WTC11 (cell line): ENCODE data around the gene TOP2A. TPM values are rescaled to one million over a fixed set of nuclear protein-coding genes. Genes with fewer than 3 reads are reported as not detected.

Experiments used
- ATAC-seq: fragments of 200-7000 bp; cut with Tn5 transposase; 2 replicates; pipeline ENCODE4 v1.10.0; 2021; ENCODE audit warnings: mild to moderate bottlenecking, moderate library complexity
- CTCF ChIA-PET: fragments of 300-600 bp; sonication (Branson Sonifier 250); formaldehyde crosslinking; loops from one replicate; lab custom pipeline; 2021; ENCODE audit warnings: antibody characterized with exemption; lab: Charles Lee
- POLR2A ChIA-PET: fragments of 350-600 bp; sonication (Branson Sonifier 250); formaldehyde crosslinking; loops from one replicate; lab custom pipeline; 2021; ENCODE audit warnings: antibody characterized with exemption; lab: Charles Lee
- DNase-seq: peaks from one replicate; pipeline ENCODE4 v3.0.0; 2021; ENCODE audit warnings: low spot score
- H3K27ac Mint-ChIP-seq: 2 replicates; pipeline ENCODE4 v1.8.0; 2021; ENCODE audit warnings: mixed read lengths
- H3K27me3 Mint-ChIP-seq: 2 replicates; pipeline ENCODE4 v1.8.0; 2021; ENCODE audit warnings: low read depth, mild to moderate bottlenecking, moderate library complexity, mixed read lengths
- H3K36me3 Mint-ChIP-seq: 2 replicates; pipeline ENCODE4 v1.8.0; 2021; ENCODE audit warnings: mixed read lengths
- H3K4me1 Mint-ChIP-seq: 2 replicates; pipeline ENCODE4 v1.8.0; 2022; ENCODE audit warnings: mixed read lengths
- H3K4me3 Mint-ChIP-seq: 2 replicates; pipeline ENCODE4 v1.8.0; 2021; ENCODE audit warnings: mild to moderate bottlenecking, moderate library complexity, mixed read lengths
- H3K9me3 Mint-ChIP-seq: 2 replicates; pipeline ENCODE4 v1.8.0; 2021; ENCODE audit warnings: mixed read lengths
- CREM ChIP-seq: sonication (generic); formaldehyde crosslinking; IDR thresholded peaks from 2 replicates; pipeline ENCODE4 v1.8.1; 2022; ENCODE audit warnings: mild to moderate bottlenecking, missing genetic modification reagents, moderate library complexity
- EMX1 ChIP-seq: fragments of 250-450 bp; sonication (Bioruptor Pico); IDR thresholded peaks from 2 replicates; pipeline ENCODE4 v1.8.0; 2021; ENCODE audit warnings: mild to moderate bottlenecking
- ERG ChIP-seq: fragments of 250-450 bp; sonication (Bioruptor Pico); IDR thresholded peaks from 2 replicates; pipeline ENCODE4 v1.8.0; 2021; ENCODE audit warnings: mild to moderate bottlenecking
- MAX ChIP-seq: sonication (generic); formaldehyde crosslinking; IDR thresholded peaks from 2 replicates; pipeline ENCODE4 v1.8.0; 2022; ENCODE audit warnings: mild to moderate bottlenecking, missing genetic modification reagents
- MXD4 ChIP-seq: fragments of 250-450 bp; sonication (Bioruptor Pico); IDR thresholded peaks from 2 replicates; pipeline ENCODE4 v1.8.0; 2021; ENCODE audit warnings: mild to moderate bottlenecking, moderate library complexity, borderline replicate concordance
- NFYB ChIP-seq: sonication (generic); formaldehyde crosslinking; conservative IDR thresholded peaks from 2 replicates; pipeline ENCODE4 v1.8.0; 2022; ENCODE audit warnings: low read depth, missing genetic modification reagents
- SMAD4 ChIP-seq: sonication (generic); formaldehyde crosslinking; IDR thresholded peaks from 2 replicates; pipeline ENCODE4 v1.8.0; 2022; ENCODE audit warnings: mild to moderate bottlenecking, missing genetic modification reagents
- SP1 ChIP-seq: sonication (generic); formaldehyde crosslinking; conservative IDR thresholded peaks from 2 replicates; pipeline ENCODE4 v1.8.1; 2022; ENCODE audit warnings: missing genetic modification reagents
- ZBTB21 ChIP-seq: sonication (generic); formaldehyde crosslinking; IDR thresholded peaks from 2 replicates; pipeline ENCODE4 v1.8.1; 2023; ENCODE audit warnings: mild to moderate bottlenecking, missing genetic modification reagents, borderline replicate concordance
- ZNF317 ChIP-seq: sonication (generic); formaldehyde crosslinking; IDR thresholded peaks from 2 replicates; pipeline ENCODE4 v1.8.1; 2023; ENCODE audit warnings: low read depth, mild to moderate bottlenecking, moderate library complexity, missing genetic modification reagents, borderline replicate concordance
- ZNF416 ChIP-seq: fragments of 250-450 bp; sonication (Bioruptor Pico); IDR thresholded peaks from 2 replicates; pipeline ENCODE4 v1.9.0; 2021; ENCODE audit warnings: mild to moderate bottlenecking, inconsistent platforms
- ZNF512 ChIP-seq: sonication (generic); formaldehyde crosslinking; IDR thresholded peaks from 2 replicates; pipeline ENCODE4 v1.8.1; 2022; ENCODE audit warnings: missing genetic modification reagents, borderline replicate concordance
- total RNA-seq: library from RNA; stranded (reverse); gene quantifications from 3 replicates; pipeline ENCODE4 v1.2.3, GENCODE V29; 2021
- TF ChIP-seq, protein P1 (sequence below): sonication (generic); formaldehyde crosslinking; IDR thresholded peaks from 2 replicates; pipeline ENCODE4 v1.8.0; 2022; ENCODE audit warnings: mild to moderate bottlenecking, missing genetic modification reagents
- TF ChIP-seq, protein P2 (sequence below): sonication (generic); formaldehyde crosslinking; IDR thresholded peaks from 2 replicates; pipeline ENCODE4 v1.8.1; 2022; ENCODE audit warnings: low read depth, mild to moderate bottlenecking, moderate library complexity, missing genetic modification reagents, borderline replicate concordance
- TF ChIP-seq, protein P3 (sequence below): sonication (generic); formaldehyde crosslinking; IDR thresholded peaks from 2 replicates; pipeline ENCODE4 v1.8.1; 2022; ENCODE audit warnings: mild to moderate bottlenecking, moderate library complexity, missing genetic modification reagents
- TF ChIP-seq, protein P4 (sequence below): sonication (generic); formaldehyde crosslinking; IDR thresholded peaks from 2 replicates; pipeline ENCODE4 v1.8.1; 2023; ENCODE audit warnings: mild to moderate bottlenecking, missing genetic modification reagents, borderline replicate concordance
- TF ChIP-seq, protein P5 (sequence below): sonication (generic); formaldehyde crosslinking; IDR thresholded peaks from 2 replicates; pipeline ENCODE4 v1.8.0; 2022; ENCODE audit warnings: mild to moderate bottlenecking, missing genetic modification reagents

The TOP2A gene
- total RNA-seq, 1 experiment from 2014 or later, result 307 TPM

- ChIA-PET CTCF (interaction anchor here (0.6 to 17.3 kb wide), 11 partner anchors 9 to 132 kb away, joined by 3 to 293 read pairs (median 4); partner anchors contain the start of gene GJD3), POLR2A (interaction anchor here (0.5 to 0.6 kb wide), 2 partner anchors 37 to 55 kb away, joined by 3 to 6 read pairs; no protein-coding TSS in a partner anchor)
- no peaks in the 10 kb centered on the region for H3K9me3 Mint-ChIP-seq
- TF ChIP-seq ZNF416 (CRISPR knock-in tag) (no peak), ERG (CRISPR knock-in tag) (no peak), CREM (CRISPR knock-in tag) (no peak), ZNF317 (CRISPR knock-in tag) (no peak), MAX (CRISPR knock-in tag) (no peak), ZBTB21 (CRISPR knock-in tag) (no peak), EMX1 (CRISPR knock-in tag) (no peak), SP1 (CRISPR knock-in tag) (no peak), SMAD4 (CRISPR knock-in tag) (no peak), MXD4 (CRISPR knock-in tag) (no peak), NFYB (no peak), ZNF512 (CRISPR knock-in tag) (no peak)
- TF ChIP-seq, protein P1, sequence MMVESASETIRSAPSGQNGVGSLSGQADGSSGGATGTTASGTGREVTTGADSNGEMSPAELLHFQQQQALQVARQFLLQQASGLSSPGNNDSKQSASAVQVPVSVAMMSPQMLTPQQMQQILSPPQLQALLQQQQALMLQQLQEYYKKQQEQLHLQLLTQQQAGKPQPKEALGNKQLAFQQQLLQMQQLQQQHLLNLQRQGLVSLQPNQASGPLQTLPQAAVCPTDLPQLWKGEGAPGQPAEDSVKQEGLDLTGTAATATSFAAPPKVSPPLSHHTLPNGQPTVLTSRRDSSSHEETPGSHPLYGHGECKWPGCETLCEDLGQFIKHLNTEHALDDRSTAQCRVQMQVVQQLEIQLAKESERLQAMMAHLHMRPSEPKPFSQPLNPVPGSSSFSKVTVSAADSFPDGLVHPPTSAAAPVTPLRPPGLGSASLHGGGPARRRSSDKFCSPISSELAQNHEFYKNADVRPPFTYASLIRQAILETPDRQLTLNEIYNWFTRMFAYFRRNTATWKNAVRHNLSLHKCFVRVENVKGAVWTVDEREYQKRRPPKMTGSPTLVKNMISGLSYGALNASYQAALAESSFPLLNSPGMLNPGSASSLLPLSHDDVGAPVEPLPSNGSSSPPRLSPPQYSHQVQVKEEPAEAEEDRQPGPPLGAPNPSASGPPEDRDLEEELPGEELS (CRISPR knock-in tag), result no peak
- TF ChIP-seq, protein P2, sequence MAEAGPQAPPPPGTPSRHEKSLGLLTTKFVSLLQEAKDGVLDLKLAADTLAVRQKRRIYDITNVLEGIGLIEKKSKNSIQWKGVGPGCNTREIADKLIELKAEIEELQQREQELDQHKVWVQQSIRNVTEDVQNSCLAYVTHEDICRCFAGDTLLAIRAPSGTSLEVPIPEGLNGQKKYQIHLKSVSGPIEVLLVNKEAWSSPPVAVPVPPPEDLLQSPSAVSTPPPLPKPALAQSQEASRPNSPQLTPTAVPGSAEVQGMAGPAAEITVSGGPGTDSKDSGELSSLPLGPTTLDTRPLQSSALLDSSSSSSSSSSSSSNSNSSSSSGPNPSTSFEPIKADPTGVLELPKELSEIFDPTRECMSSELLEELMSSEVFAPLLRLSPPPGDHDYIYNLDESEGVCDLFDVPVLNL (CRISPR knock-in tag), result no peak
- TF ChIP-seq, protein P3, sequence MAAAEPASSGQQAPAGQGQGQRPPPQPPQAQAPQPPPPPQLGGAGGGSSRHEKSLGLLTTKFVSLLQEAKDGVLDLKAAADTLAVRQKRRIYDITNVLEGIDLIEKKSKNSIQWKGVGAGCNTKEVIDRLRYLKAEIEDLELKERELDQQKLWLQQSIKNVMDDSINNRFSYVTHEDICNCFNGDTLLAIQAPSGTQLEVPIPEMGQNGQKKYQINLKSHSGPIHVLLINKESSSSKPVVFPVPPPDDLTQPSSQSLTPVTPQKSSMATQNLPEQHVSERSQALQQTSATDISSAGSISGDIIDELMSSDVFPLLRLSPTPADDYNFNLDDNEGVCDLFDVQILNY, result no peak
- TF ChIP-seq, protein P4, sequence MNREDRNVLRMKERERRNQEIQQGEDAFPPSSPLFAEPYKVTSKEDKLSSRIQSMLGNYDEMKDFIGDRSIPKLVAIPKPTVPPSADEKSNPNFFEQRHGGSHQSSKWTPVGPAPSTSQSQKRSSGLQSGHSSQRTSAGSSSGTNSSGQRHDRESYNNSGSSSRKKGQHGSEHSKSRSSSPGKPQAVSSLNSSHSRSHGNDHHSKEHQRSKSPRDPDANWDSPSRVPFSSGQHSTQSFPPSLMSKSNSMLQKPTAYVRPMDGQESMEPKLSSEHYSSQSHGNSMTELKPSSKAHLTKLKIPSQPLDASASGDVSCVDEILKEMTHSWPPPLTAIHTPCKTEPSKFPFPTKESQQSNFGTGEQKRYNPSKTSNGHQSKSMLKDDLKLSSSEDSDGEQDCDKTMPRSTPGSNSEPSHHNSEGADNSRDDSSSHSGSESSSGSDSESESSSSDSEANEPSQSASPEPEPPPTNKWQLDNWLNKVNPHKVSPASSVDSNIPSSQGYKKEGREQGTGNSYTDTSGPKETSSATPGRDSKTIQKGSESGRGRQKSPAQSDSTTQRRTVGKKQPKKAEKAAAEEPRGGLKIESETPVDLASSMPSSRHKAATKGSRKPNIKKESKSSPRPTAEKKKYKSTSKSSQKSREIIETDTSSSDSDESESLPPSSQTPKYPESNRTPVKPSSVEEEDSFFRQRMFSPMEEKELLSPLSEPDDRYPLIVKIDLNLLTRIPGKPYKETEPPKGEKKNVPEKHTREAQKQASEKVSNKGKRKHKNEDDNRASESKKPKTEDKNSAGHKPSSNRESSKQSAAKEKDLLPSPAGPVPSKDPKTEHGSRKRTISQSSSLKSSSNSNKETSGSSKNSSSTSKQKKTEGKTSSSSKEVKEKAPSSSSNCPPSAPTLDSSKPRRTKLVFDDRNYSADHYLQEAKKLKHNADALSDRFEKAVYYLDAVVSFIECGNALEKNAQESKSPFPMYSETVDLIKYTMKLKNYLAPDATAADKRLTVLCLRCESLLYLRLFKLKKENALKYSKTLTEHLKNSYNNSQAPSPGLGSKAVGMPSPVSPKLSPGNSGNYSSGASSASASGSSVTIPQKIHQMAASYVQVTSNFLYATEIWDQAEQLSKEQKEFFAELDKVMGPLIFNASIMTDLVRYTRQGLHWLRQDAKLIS (CRISPR knock-in tag), result no peak
- TF ChIP-seq, protein P5, sequence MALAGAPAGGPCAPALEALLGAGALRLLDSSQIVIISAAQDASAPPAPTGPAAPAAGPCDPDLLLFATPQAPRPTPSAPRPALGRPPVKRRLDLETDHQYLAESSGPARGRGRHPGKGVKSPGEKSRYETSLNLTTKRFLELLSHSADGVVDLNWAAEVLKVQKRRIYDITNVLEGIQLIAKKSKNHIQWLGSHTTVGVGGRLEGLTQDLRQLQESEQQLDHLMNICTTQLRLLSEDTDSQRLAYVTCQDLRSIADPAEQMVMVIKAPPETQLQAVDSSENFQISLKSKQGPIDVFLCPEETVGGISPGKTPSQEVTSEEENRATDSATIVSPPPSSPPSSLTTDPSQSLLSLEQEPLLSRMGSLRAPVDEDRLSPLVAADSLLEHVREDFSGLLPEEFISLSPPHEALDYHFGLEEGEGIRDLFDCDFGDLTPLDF (CRISPR knock-in tag), result no peak
- peaks cover 12% of the 10 kb centered on the region for H3K27me3 Mint-ChIP-seq
- ATAC-seq (no peak), DNase-seq (no peak)
- peaks cover 51% of the 10 kb centered on the region for H3K4me1 Mint-ChIP-seq
- no peak overlapping the region for H3K27ac Mint-ChIP-seq
- H3K4me3 Mint-ChIP-seq, result peak overlapping the region; percentile 83
- no peaks in the 10 kb centered on the region for H3K36me3 Mint-ChIP-seq
Observed at GRCh38 chr17:40445751-40446468, 28.2 kb upstream of the TOP2A start.
